Left lung (tissue), 10 donors: ENCODE data around the gene GPN1. TPM values are rescaled to one million over a fixed set of nuclear protein-coding genes. Genes with fewer than 3 reads are reported as not detected.

Experiments
- ATAC-seq: fragments of 200-7000 bp; cut with Tn5 transposase; one replicate; pipeline ENCODE4 v1.9.1; 2020; ENCODE audit warnings: moderate library complexity
- DNase-seq, 4 donors: peaks; one replicate each; pipeline ENCODE4 v3.0.0-alpha.2; 2013 to 2020
- H3K27ac ChIP-seq, 2 donors: fragments of 200-600 bp; sonication (generic) in 1 of 2; one replicate each; pipeline versions ENCODE4 v1.5.0 to v1.8.0; 2020 to 2021
- H3K27me3 ChIP-seq, 2 donors: fragments of 200-600 bp; sonication (generic) in 1 of 2; one replicate each; pipeline versions ENCODE4 v1.5.0 to v1.8.0; 2020 to 2021
- H3K36me3 ChIP-seq, 2 donors: fragments of 200-600 bp; sonication (generic) in 1 of 2; one replicate each; pipeline versions ENCODE4 v1.5.0 to v1.8.0; 2020 to 2021
- H3K4me1 ChIP-seq, 2 donors: fragments of 200-600 bp; one replicate each; pipeline ENCODE4 v1.8.0; 2021
- H3K4me3 ChIP-seq, 2 donors: fragments of 200-600 bp; sonication (generic) in 1 of 2; one replicate each; pipeline versions ENCODE4 v1.5.0 to v1.8.0; 2020 to 2021; ENCODE audit warnings: mild to moderate bottlenecking in 1 of 2
- H3K9me3 ChIP-seq, 2 donors: fragments of 200-600 bp; sonication (generic) in 1 of 2; one replicate each; pipeline versions ENCODE4 v1.5.0 to v1.8.0; 2020 to 2021
- intact Hi-C, 2 donors: fragments of 100-400 bp; cut with DNase I; formaldehyde crosslinking; loops; one replicate each; pipeline versions ENCODE4 v1.11.2 to v1.14.2; 2022
- polyA plus RNA-seq, 6 donors: library from polyadenylated mRNA; unstranded; fragments of 120-200 nt; gene quantifications; one replicate each; pipeline ENCODE4 v1.2.1, GENCODE V29; 2013; ENCODE audit not compliant: insufficient read length in 6 of 6
- total RNA-seq, 2 donors: library from RNA; stranded (reverse); fragmentation: NEBNext Ultra II Directional; extraction: Animal tissue kit (Norgen Biotek cat#: 25700); gene quantifications; one replicate each; pipeline ENCODE4 v1.2.1, GENCODE V29; 2021
- TF ChIP-seq, protein P1 (sequence below), 2 donors: fragments of 200-600 bp; sonication (generic) in 1 of 2; IDR thresholded peaks; one replicate each; pipeline versions ENCODE4 v1.5.0 to v1.8.0; 2021; ENCODE audit warnings: antibody characterized with exemption in 2 of 2
- donor health status: DM: no; HTN: yes; CAD: no.
- donor health status: DM: no; HTN: no; CAD: no.

Gene GPN1
- total and polyA plus RNA-seq, 8 donors: 24.2 to 61.7 (median 53.5) TPM

DNA sequence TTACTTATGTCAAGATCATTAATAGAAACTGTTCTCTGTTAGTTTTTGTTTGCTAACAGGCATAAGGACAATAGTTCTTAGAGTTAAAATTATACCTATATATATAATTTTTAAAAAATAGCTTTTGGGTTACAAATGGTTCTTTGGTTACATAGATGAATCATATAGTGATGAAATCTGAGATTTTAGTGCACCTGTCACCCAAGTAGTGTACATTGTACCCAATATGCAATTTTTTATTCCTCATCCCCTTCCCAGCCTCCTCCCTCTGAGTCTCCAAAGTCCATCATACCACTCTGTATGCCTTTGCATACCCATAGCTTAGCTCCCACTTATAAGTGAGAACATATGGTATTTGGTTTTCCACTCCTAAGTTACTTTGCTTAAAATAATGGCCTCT, 61.2 kb downstream of the GPN1 start:
- Histone ChIP-seq H3K4me3 (no peak overlapping the region), H3K9me3 (no peaks in the 10 kb centered on the region), H3K27me3 (no peaks in the 10 kb centered on the region), H3K27ac (no peak overlapping the region), H3K36me3 (peaks cover 0 to 61% of the 10 kb centered on the region in 2 donors), H3K4me1 (no peaks in the 10 kb centered on the region)
- ATAC-seq (no peak), DNase-seq (no peak)
- TF ChIP-seq, protein P1, sequence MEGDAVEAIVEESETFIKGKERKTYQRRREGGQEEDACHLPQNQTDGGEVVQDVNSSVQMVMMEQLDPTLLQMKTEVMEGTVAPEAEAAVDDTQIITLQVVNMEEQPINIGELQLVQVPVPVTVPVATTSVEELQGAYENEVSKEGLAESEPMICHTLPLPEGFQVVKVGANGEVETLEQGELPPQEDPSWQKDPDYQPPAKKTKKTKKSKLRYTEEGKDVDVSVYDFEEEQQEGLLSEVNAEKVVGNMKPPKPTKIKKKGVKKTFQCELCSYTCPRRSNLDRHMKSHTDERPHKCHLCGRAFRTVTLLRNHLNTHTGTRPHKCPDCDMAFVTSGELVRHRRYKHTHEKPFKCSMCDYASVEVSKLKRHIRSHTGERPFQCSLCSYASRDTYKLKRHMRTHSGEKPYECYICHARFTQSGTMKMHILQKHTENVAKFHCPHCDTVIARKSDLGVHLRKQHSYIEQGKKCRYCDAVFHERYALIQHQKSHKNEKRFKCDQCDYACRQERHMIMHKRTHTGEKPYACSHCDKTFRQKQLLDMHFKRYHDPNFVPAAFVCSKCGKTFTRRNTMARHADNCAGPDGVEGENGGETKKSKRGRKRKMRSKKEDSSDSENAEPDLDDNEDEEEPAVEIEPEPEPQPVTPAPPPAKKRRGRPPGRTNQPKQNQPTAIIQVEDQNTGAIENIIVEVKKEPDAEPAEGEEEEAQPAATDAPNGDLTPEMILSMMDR (IDR thresholded peaks at IDR 0.05): no peak
- intact Hi-C loops: no loop called here

DNA sequence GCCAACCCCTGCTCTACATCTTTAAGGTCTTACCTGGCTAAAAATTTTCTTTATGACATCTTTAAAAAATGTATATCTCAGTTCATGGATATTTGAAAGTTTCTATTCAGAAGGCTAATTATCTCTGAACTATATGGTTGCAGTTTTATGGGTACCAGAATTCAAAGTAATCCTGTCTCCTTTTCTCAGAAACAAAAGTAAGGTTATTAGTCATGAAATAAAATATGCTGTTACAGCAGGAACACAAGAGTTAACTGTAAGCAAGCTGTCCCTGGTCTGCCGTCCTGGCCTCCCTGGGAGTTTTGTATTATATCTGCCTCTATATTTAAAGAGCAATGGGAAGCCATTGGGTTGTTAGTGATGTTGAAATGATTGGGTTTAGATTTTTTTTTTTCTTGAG, 68.8 kb downstream of the GPN1 start:
- no peak overlapping the region for H3K4me3 ChIP-seq
- TF ChIP-seq, protein P1 (IDR thresholded peaks at IDR 0.05): no peak
- ATAC-seq: no peak
- peaks cover 0 to 31% of the 10 kb centered on the region in 2 donors for H3K36me3 ChIP-seq
- intact Hi-C loops: no loop called here
- H3K27ac ChIP-seq: no peak overlapping the region
- H3K9me3 ChIP-seq: no peaks in the 10 kb centered on the region
- no peaks in the 10 kb centered on the region for H3K27me3 ChIP-seq
- no peak for DNase-seq
- peaks cover 6 to 10% of the 10 kb centered on the region in 2 donors for H3K4me1 ChIP-seq

Other genes with a start within 250 kb of the GPN1 start
- 10 to 100 TPM; 16.4 to 17.2 TPM for gene ZNF513, start 248.3 kb upstream of the GPN1 start, total RNA-seq
- gene ZNF513, start 248.3 kb upstream of the GPN1 start, polyA plus RNA-seq: 10 to 100 TPM; 12.8 to 18.8 (median 15.8) TPM
- 10 to 100 TPM; 55.5 to 66.5 TPM for gene PPM1G, start 219.5 kb upstream of the GPN1 start, total RNA-seq
- gene PPM1G, start 219.5 kb upstream of the GPN1 start, polyA plus RNA-seq: 10 to 100 TPM; 72.1 to 88.0 (median 81.1) TPM
- 10 to 100 TPM; 81.6 to 85.4 TPM for gene NRBP1, start 200.4 kb upstream of the GPN1 start, total RNA-seq
- gene NRBP1, start 200.4 kb upstream of the GPN1 start, polyA plus RNA-seq: 100 to 1,000 TPM; 119 to 137 (median 123) TPM
- gene KRTCAP3, start 186.7 kb upstream of the GPN1 start, total RNA-seq: 10 to 100 TPM; 34.0 to 45.6 TPM
- gene KRTCAP3, start 186.7 kb upstream of the GPN1 start, polyA plus RNA-seq: 10 to 100 TPM; 12.0 to 17.8 (median 14.7) TPM
- gene IFT172, start 139.3 kb upstream of the GPN1 start, total RNA-seq: 10 to 100 TPM; 21.0 to 23.8 TPM
- 10 to 100 TPM; 42.8 to 65.3 (median 55.6) TPM for gene IFT172, start 139.3 kb upstream of the GPN1 start, polyA plus RNA-seq
- 1 to 10 TPM; 4.4 to 8.0 TPM for gene FNDC4, start 133.8 kb upstream of the GPN1 start, total RNA-seq
- gene FNDC4, start 133.8 kb upstream of the GPN1 start, polyA plus RNA-seq: 10 to 100 TPM; 12.3 to 16.6 (median 14.0) TPM
- gene GCKR, start 132.2 kb upstream of the GPN1 start, total RNA-seq: under 1 TPM in 1 of 2 donors, not detected in 1; 0.37 TPM
- 1 to 10 TPM in 4 of 6 donors, under 1 TPM in 2; 0.57 to 1.8 (median 1.3) TPM for gene GCKR, start 132.2 kb upstream of the GPN1 start, polyA plus RNA-seq
- 10 to 100 TPM; 29.3 to 29.6 TPM for gene ZNF512, start 46.0 kb upstream of the GPN1 start, total RNA-seq
- gene ZNF512, start 46.0 kb upstream of the GPN1 start, polyA plus RNA-seq: 10 to 100 TPM; 78.8 to 93.5 (median 84.5) TPM
- 1 to 10 TPM; 2.9 to 3.0 TPM for gene CCDC121, start within 50 bp of the GPN1 start, total RNA-seq
- gene CCDC121, start within 50 bp of the GPN1 start, polyA plus RNA-seq: 10 to 100 TPM; 11.7 to 13.2 (median 13.1) TPM
- gene SUPT7L, start 34.6 kb downstream of the GPN1 start, total RNA-seq: 10 to 100 TPM; 30.8 to 32.2 TPM
- gene SUPT7L, start 34.6 kb downstream of the GPN1 start, polyA plus RNA-seq: 10 to 100 TPM; 51.6 to 62.5 (median 58.1) TPM
- 10 to 100 TPM; 18.5 to 20.3 TPM for gene SLC4A1AP, start 34.8 kb downstream of the GPN1 start, total RNA-seq
- 10 to 100 TPM; 32.3 to 40.1 (median 33.3) TPM for gene SLC4A1AP, start 34.8 kb downstream of the GPN1 start, polyA plus RNA-seq
- gene MRPL33, start 142.7 kb downstream of the GPN1 start, total RNA-seq: 100 to 1,000 TPM in 1 of 2 donors, 10 to 100 TPM in 1; 75.2 to 110 TPM
- gene MRPL33, start 142.7 kb downstream of the GPN1 start, polyA plus RNA-seq: 100 to 1,000 TPM in 3 of 6 donors, 10 to 100 TPM in 3; 94.1 to 113 (median 101) TPM